H9 (cell line): Measurements from ENCODE around the gene COL28A1. TPM values are rescaled to one million over a fixed set of nuclear protein-coding genes. Genes with fewer than 3 reads are reported as not detected.

Experiments used
- DNase-seq: peaks from one replicate; pipeline ENCODE4 v3.0.0-alpha.2; 2017
- H2AFZ ChIP-seq: one replicate; pipeline ENCODE4 v1.6.1; 2013; ENCODE audit warnings: mild to moderate bottlenecking, low read length, control low read depth, moderate library complexity
- H2AK5ac ChIP-seq: 2 replicates; pipeline ENCODE4 v1.6.1; 2013; ENCODE audit warnings: low read length, control low read depth, mixed read lengths; ENCODE audit not compliant: insufficient read length
- H2BK120ac ChIP-seq: one replicate; pipeline ENCODE4 v1.6.1; 2013; ENCODE audit warnings: low read depth, mild to moderate bottlenecking, low read length, control low read depth, inconsistent platforms; ENCODE audit not compliant: poor library complexity, severe bottlenecking
- H2BK12ac ChIP-seq: 2 replicates; pipeline ENCODE4 v1.6.1; 2013; ENCODE audit warnings: low read length, control low read depth, mixed read lengths, low read depth; ENCODE audit not compliant: insufficient read length
- H2BK15ac ChIP-seq: 2 replicates; pipeline ENCODE4 v1.6.1; 2013; ENCODE audit warnings: low read depth, low read length, control low read depth
- H2BK20ac ChIP-seq: one replicate; pipeline ENCODE4 v1.6.1; 2013; ENCODE audit warnings: low read depth, mild to moderate bottlenecking, low read length, control low read depth, inconsistent platforms; ENCODE audit not compliant: poor library complexity, severe bottlenecking
- H2BK5ac ChIP-seq: 2 replicates; pipeline ENCODE4 v1.6.1; 2013; ENCODE audit warnings: low read length, control low read depth, mixed read lengths; ENCODE audit not compliant: insufficient read length
- H3K14ac ChIP-seq: 2 replicates; pipeline ENCODE4 v1.6.1; 2013; ENCODE audit warnings: low read length, control low read depth; ENCODE audit not compliant: insufficient read depth
- H3K18ac ChIP-seq: 2 replicates; pipeline ENCODE4 v1.6.1; 2013; ENCODE audit warnings: low read depth, mild to moderate bottlenecking, mixed read lengths, low read length, control low read depth; ENCODE audit not compliant: insufficient read length
- H3K23ac ChIP-seq: 2 replicates; pipeline ENCODE4 v1.6.1; 2013; ENCODE audit warnings: low read length, control low read depth, mixed read lengths, low read depth; ENCODE audit not compliant: insufficient read length
- H3K23me2 ChIP-seq: 2 replicates; pipeline ENCODE4 v1.6.1; 2013; ENCODE audit warnings: low read depth, mild to moderate bottlenecking, mixed read lengths, low read length, control low read depth; ENCODE audit not compliant: insufficient read length, poor library complexity, severe bottlenecking
- H3K27ac ChIP-seq: 2 replicates; pipeline ENCODE4 v1.5.1; 2013; ENCODE audit warnings: low read length, control low read depth, mixed read lengths, low read depth; ENCODE audit not compliant: insufficient read length
- H3K27me3 ChIP-seq: 2 replicates; pipeline ENCODE4 v1.6.1; 2013; ENCODE audit warnings: low read length, control low read depth, inconsistent platforms; ENCODE audit not compliant: insufficient read depth
- H3K4ac ChIP-seq: 2 replicates; pipeline ENCODE4 v1.6.1; 2013; ENCODE audit warnings: low read depth, mild to moderate bottlenecking, control low read depth, inconsistent platforms, low read length, moderate library complexity
- H3K4me1 ChIP-seq: 2 replicates; pipeline ENCODE4 v1.6.1; 2013; ENCODE audit warnings: low read length, control low read depth, inconsistent platforms; ENCODE audit not compliant: insufficient read depth
- H3K4me2 ChIP-seq: 2 replicates; pipeline ENCODE4 v1.6.1; 2013; ENCODE audit warnings: low read length, control low read depth, mixed read lengths; ENCODE audit not compliant: insufficient read length, insufficient read depth
- H3K56ac ChIP-seq: 2 replicates; pipeline ENCODE4 v1.6.1; 2013; ENCODE audit warnings: low read depth, mild to moderate bottlenecking, mixed read lengths, low read length, control low read depth; ENCODE audit not compliant: insufficient read length
- H3K79me1 ChIP-seq: 2 replicates; pipeline ENCODE4 v1.6.1; 2013; ENCODE audit warnings: low read depth, mild to moderate bottlenecking, moderate library complexity, low read length, control low read depth, inconsistent platforms; ENCODE audit not compliant: insufficient read depth, poor library complexity, severe bottlenecking
- H3K79me2 ChIP-seq: 2 replicates; pipeline ENCODE4 v1.6.1; 2013; ENCODE audit warnings: low read length, control low read depth, inconsistent platforms; ENCODE audit not compliant: insufficient read depth
- H3K9ac ChIP-seq: 2 replicates; pipeline ENCODE4 v1.6.1; 2013; ENCODE audit warnings: low read length, control low read depth, mixed read lengths; ENCODE audit not compliant: insufficient read length; ENCODE audit errors: extremely low read depth
- H3K9me3 ChIP-seq: one replicate; pipeline ENCODE4 v1.6.1; 2013; ENCODE audit warnings: low read depth, low read length, inconsistent platforms; ENCODE audit not compliant: control insufficient read depth
- H3T11ph ChIP-seq: one replicate; pipeline ENCODE4 v1.6.1; 2013; ENCODE audit warnings: mild to moderate bottlenecking, low read length, control low read depth, inconsistent platforms
- H4K20me1 ChIP-seq: one replicate; pipeline ENCODE4 v1.6.1; 2013; ENCODE audit not compliant: control insufficient read depth, insufficient read length, insufficient read depth
- H4K5ac ChIP-seq: 2 replicates; pipeline ENCODE4 v1.6.1; 2013; ENCODE audit warnings: low read depth, mild to moderate bottlenecking, mixed read lengths, low read length, control low read depth; ENCODE audit not compliant: insufficient read length
- H4K8ac ChIP-seq: replicated peaks from 2 replicates; pipeline ENCODE4 v1.6.1; 2013; ENCODE audit warnings: low read length, control low read depth, mixed read lengths, low read depth; ENCODE audit not compliant: insufficient read length
- H4K91ac ChIP-seq: 2 replicates; pipeline ENCODE4 v1.6.1; 2013; ENCODE audit warnings: low read depth, mild to moderate bottlenecking, moderate library complexity, mixed read lengths, low read length, control low read depth; ENCODE audit not compliant: insufficient read length
- H3K27ac Mint-ChIP-seq, 3 experiments: 2 replicates in 2 of 3; 3 replicates in 1 of 3; pipeline ENCODE4 v1.8.0; 2020 to 2021; ENCODE audit warnings: mixed read lengths in 3 of 3, mild to moderate bottlenecking in 1 of 3, moderate library complexity in 1 of 3
- H3K27me3 Mint-ChIP-seq: 2 replicates; pipeline ENCODE4 v1.8.0; 2021; ENCODE audit warnings: low read depth, mild to moderate bottlenecking, moderate library complexity, mixed read lengths
- H3K36me3 Mint-ChIP-seq, 3 experiments: 2 replicates in 2 of 3; 3 replicates in 1 of 3; pipeline ENCODE4 v1.8.0; 2020 to 2021; ENCODE audit warnings: low read depth in 3 of 3, mixed read lengths in 3 of 3; ENCODE audit not compliant: insufficient read depth in 1 of 3
- H3K4me1 Mint-ChIP-seq, 2 experiments: 2 replicates each; pipeline ENCODE4 v1.8.0; 2020; ENCODE audit warnings: mixed read lengths in 2 of 2
- H3K4me3 Mint-ChIP-seq, 2 experiments: 2 replicates in 1 of 2; 3 replicates in 1 of 2; pipeline ENCODE4 v1.8.0; 2020 to 2021; ENCODE audit warnings: mild to moderate bottlenecking in 2 of 2, mixed read lengths in 2 of 2, moderate library complexity in 1 of 2
- H3K9me3 Mint-ChIP-seq, 2 experiments: 2 replicates in 1 of 2; 3 replicates in 1 of 2; pipeline ENCODE4 v1.8.0; 2020; ENCODE audit warnings: mild to moderate bottlenecking in 2 of 2, mixed read lengths in 2 of 2, moderate library complexity in 1 of 2
- WGBS: extraction: QIAGEN DNeasy Blood & Tissue Kit; methylation state at CpG from one replicate; pipeline ENCODE4 v1.1.7; 2013; ENCODE audit warnings: missing lambda C conversion rate, low lambda C conversion rate, mixed read lengths; ENCODE audit not compliant: insufficient read length; ENCODE audit errors: extremely low coverage; 5-methylcytosine and 5-hydroxymethylcytosine counted together
- total RNA-seq: library from RNA; stranded (reverse); gene quantifications from 2 replicates; pipeline ENCODE4 v1.2.1, GENCODE V29; 2021
- TF ChIP-seq, protein P1 (sequence below): fragments of 200-600 bp; sonication (generic); conservative IDR thresholded peaks from 3 replicates; pipeline ENCODE4 v1.8.0; 2021; ENCODE audit warnings: antibody characterized with exemption, mild to moderate bottlenecking

The COL28A1 gene
- total RNA-seq, 1 experiment from 2014 or later, result 0.66 TPM

DNA sequence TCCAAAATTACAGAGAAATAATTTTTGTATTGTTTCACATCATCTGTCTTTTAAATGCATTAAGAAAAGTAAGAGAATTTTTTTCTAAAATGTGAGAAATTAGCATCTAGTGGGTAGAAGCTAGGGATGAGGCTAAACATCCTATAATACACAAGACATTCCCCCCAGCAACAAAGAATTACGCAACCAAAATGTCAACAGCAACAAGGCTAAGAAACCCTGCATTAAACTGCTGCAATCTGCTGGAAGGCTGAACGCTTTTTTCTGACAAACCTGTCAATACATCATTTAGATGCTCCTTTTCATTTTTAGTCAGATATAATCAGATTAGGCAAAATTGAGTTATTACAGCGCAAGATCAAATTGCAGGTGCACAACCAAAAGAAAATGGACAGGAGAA is 191.1 kb downstream of the COL28A1 start:
- peaks cover 36 to 40% of the 10 kb centered on the region in 2 experiments for H3K4me1 Mint-ChIP-seq
- no peak overlapping the region for H2BK15ac ChIP-seq
- H3K9ac ChIP-seq, result no peak overlapping the region
- H2AFZ ChIP-seq, result no peak overlapping the region
- no peak overlapping the region for H3K4me2 ChIP-seq
- H4K91ac ChIP-seq, result no peak overlapping the region
- no peak overlapping the region for H3K23ac ChIP-seq
- no peaks in the 10 kb centered on the region for H4K20me1 ChIP-seq
- H2AK5ac ChIP-seq, result no peak overlapping the region
- H3K27me3 ChIP-seq, result no peaks in the 10 kb centered on the region
- H2BK120ac ChIP-seq, result no peak overlapping the region
- H3K9me3 ChIP-seq, result no peaks in the 10 kb centered on the region
- H3K27me3 Mint-ChIP-seq, result no peaks in the 10 kb centered on the region
- peaks cover 16 to 22% of the 10 kb centered on the region in 2 experiments for H3K9me3 Mint-ChIP-seq
- no peak overlapping the region for H2BK5ac ChIP-seq
- DNase-seq, result no peak
- no peak overlapping the region for H3K4me3 Mint-ChIP-seq
- H2BK12ac ChIP-seq, result no peak overlapping the region
- no peak overlapping the region; a peak in 1 of 7 replicates for H3K27ac Mint-ChIP-seq
- H3K27ac ChIP-seq, result no peak overlapping the region
- H3K14ac ChIP-seq, result no peak overlapping the region
- no peak overlapping the region for H4K5ac ChIP-seq
- H3K23me2 ChIP-seq, result no peaks in the 10 kb centered on the region
- H3K4ac ChIP-seq, result no peak overlapping the region
- no peak overlapping the region for H3K56ac ChIP-seq
- H3T11ph ChIP-seq, result no peak overlapping the region
- H3K79me1 ChIP-seq, result no peaks in the 10 kb centered on the region
- WGBS, result no CpG with 5 or more reads among the region's 3 CpGs
- peaks cover 0 to 21% (median 14%) of the 10 kb centered on the region in 3 experiments; a peak in 5 of 7 replicates for H3K36me3 Mint-ChIP-seq
- no peak overlapping the region for H3K18ac ChIP-seq
- H3K4me1 ChIP-seq, result peaks cover 2% of the 10 kb centered on the region
- no peaks in the 10 kb centered on the region for H3K79me2 ChIP-seq
- TF ChIP-seq, protein P1, sequence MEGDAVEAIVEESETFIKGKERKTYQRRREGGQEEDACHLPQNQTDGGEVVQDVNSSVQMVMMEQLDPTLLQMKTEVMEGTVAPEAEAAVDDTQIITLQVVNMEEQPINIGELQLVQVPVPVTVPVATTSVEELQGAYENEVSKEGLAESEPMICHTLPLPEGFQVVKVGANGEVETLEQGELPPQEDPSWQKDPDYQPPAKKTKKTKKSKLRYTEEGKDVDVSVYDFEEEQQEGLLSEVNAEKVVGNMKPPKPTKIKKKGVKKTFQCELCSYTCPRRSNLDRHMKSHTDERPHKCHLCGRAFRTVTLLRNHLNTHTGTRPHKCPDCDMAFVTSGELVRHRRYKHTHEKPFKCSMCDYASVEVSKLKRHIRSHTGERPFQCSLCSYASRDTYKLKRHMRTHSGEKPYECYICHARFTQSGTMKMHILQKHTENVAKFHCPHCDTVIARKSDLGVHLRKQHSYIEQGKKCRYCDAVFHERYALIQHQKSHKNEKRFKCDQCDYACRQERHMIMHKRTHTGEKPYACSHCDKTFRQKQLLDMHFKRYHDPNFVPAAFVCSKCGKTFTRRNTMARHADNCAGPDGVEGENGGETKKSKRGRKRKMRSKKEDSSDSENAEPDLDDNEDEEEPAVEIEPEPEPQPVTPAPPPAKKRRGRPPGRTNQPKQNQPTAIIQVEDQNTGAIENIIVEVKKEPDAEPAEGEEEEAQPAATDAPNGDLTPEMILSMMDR, result no peak
- H2BK20ac ChIP-seq, result no peak overlapping the region
- no peak overlapping the region for H4K8ac ChIP-seq
